ENCODE data around the gene APBA1.

APBA1 gene

GRCh38 chr9:69483886-69484422, 188.2 kb downstream of the APBA1 start:
- TF ChIP-seq POLR2A (IDR thresholded peaks at IDR 0.05; ENCODE audit: low read depth, low read length) (no peak), TAF1 (IDR thresholded peaks at IDR 0.05; ENCODE audit: borderline replicate concordance, low read depth, low read length) (no peak), POLR2AphosphoS5 (IDR thresholded peaks at IDR 0.05; ENCODE audit: low read depth, low read length) (no peak)
- no peak for FAIRE-seq
- no peak for DNase-seq (ENCODE audit: insufficient read length)

- FAIRE-seq (no peak), DNase-seq (ENCODE audit: insufficient read length) (no peak)
- TF ChIP-seq POLR2AphosphoS5 (IDR thresholded peaks at IDR 0.05; ENCODE audit: low read depth, low read length), result no peak
- no peak for TF ChIP-seq POLR2A (IDR thresholded peaks at IDR 0.05; ENCODE audit: low read depth, low read length)
- TF ChIP-seq TAF1 (IDR thresholded peaks at IDR 0.05; ENCODE audit: borderline replicate concordance, low read depth, low read length), result no peak
Measured at GRCh38 chr9:69476797-69477196, 195.4 kb downstream of the APBA1 start.

GRCh38 chr9:69476016-69476415, 196.2 kb downstream of the APBA1 start:
- DNase-seq (ENCODE audit: insufficient read length) (no peak), FAIRE-seq (no peak)
- TF ChIP-seq TAF1 (IDR thresholded peaks at IDR 0.05; ENCODE audit: borderline replicate concordance, low read depth, low read length) (no peak), POLR2AphosphoS5 (IDR thresholded peaks at IDR 0.05; ENCODE audit: low read depth, low read length) (no peak), POLR2A (IDR thresholded peaks at IDR 0.05; ENCODE audit: low read depth, low read length) (no peak)

- no peak for TF ChIP-seq POLR2A (IDR thresholded peaks at IDR 0.05; ENCODE audit: low read depth, low read length)
- TF ChIP-seq POLR2AphosphoS5 (IDR thresholded peaks at IDR 0.05; ENCODE audit: low read depth, low read length), result no peak
- TF ChIP-seq TAF1 (IDR thresholded peaks at IDR 0.05; ENCODE audit: borderline replicate concordance, low read depth, low read length), result no peak
- FAIRE-seq, result no peak
- no peak for DNase-seq (ENCODE audit: insufficient read length)
Measured at GRCh38 chr9:69474821-69475220, 197.3 kb downstream of the APBA1 start.

GRCh38 chr9:69472101-69472620, 200.0 kb downstream of the APBA1 start:
- DNase-seq (ENCODE audit: insufficient read length) (no peak), FAIRE-seq (no peak)
- TF ChIP-seq POLR2A (IDR thresholded peaks at IDR 0.05; ENCODE audit: low read depth, low read length) (no peak), TAF1 (IDR thresholded peaks at IDR 0.05; ENCODE audit: borderline replicate concordance, low read depth, low read length) (no peak)

- FAIRE-seq, result no peak
- no peak for TF ChIP-seq POLR2A (IDR thresholded peaks at IDR 0.05; ENCODE audit: low read depth, low read length)
- TF ChIP-seq POLR2AphosphoS5 (IDR thresholded peaks at IDR 0.05; ENCODE audit: low read depth, low read length), result no peak
- TF ChIP-seq TAF1 (IDR thresholded peaks at IDR 0.05; ENCODE audit: borderline replicate concordance, low read depth, low read length), result no peak
- no peak for DNase-seq (ENCODE audit: insufficient read length)
Measured at GRCh38 chr9:69471433-69471832, 200.7 kb downstream of the APBA1 start.

GRCh38 chr9:69470186-69470977, 201.8 kb downstream of the APBA1 start:
- TF ChIP-seq TAF1 (IDR thresholded peaks at IDR 0.05; ENCODE audit: borderline replicate concordance, low read depth, low read length), result no peak
- TF ChIP-seq POLR2A (IDR thresholded peaks at IDR 0.05; ENCODE audit: low read depth, low read length), result no peak
- TF ChIP-seq POLR2AphosphoS5 (IDR thresholded peaks at IDR 0.05; ENCODE audit: low read depth, low read length), result no peak
- DNase-seq (ENCODE audit: insufficient read length), result no peak
- no peak for FAIRE-seq

- DNase-seq (ENCODE audit: insufficient read length) (no peak), FAIRE-seq (no peak)
- TF ChIP-seq POLR2A (IDR thresholded peaks at IDR 0.05; ENCODE audit: low read depth, low read length), result no peak
- TF ChIP-seq TAF1 (IDR thresholded peaks at IDR 0.05; ENCODE audit: borderline replicate concordance, low read depth, low read length), result no peak
- no peak for TF ChIP-seq POLR2AphosphoS5 (IDR thresholded peaks at IDR 0.05; ENCODE audit: low read depth, low read length)
Measured at GRCh38 chr9:69469136-69469535, 203.0 kb downstream of the APBA1 start.

GRCh38 chr9:69468380-69468779, 203.8 kb downstream of the APBA1 start:
- TF ChIP-seq TAF1 (IDR thresholded peaks at IDR 0.05; ENCODE audit: borderline replicate concordance, low read depth, low read length) (no peak), POLR2A (IDR thresholded peaks at IDR 0.05; ENCODE audit: low read depth, low read length) (no peak), POLR2AphosphoS5 (IDR thresholded peaks at IDR 0.05; ENCODE audit: low read depth, low read length) (no peak)
- FAIRE-seq (no peak), DNase-seq (ENCODE audit: insufficient read length) (no peak)

- DNase-seq (ENCODE audit: insufficient read length) (no peak), FAIRE-seq (no peak)
- no peak for TF ChIP-seq POLR2A (IDR thresholded peaks at IDR 0.05; ENCODE audit: low read depth, low read length)
- no peak for TF ChIP-seq POLR2AphosphoS5 (IDR thresholded peaks at IDR 0.05; ENCODE audit: low read depth, low read length)
- TF ChIP-seq TAF1 (IDR thresholded peaks at IDR 0.05; ENCODE audit: borderline replicate concordance, low read depth, low read length), result no peak
Measured at GRCh38 chr9:69466151-69466550, 206.0 kb downstream of the APBA1 start.

GRCh38 chr9:69465473-69465872, 206.7 kb downstream of the APBA1 start:
- no peak for FAIRE-seq
- no peak for DNase-seq (ENCODE audit: insufficient read length)
- no peak for TF ChIP-seq POLR2AphosphoS5 (IDR thresholded peaks at IDR 0.05; ENCODE audit: low read depth, low read length)

- no peak for TF ChIP-seq TAF1 (IDR thresholded peaks at IDR 0.05; ENCODE audit: borderline replicate concordance, low read depth, low read length)
- TF ChIP-seq POLR2A (IDR thresholded peaks at IDR 0.05; ENCODE audit: low read depth, low read length), result no peak
- TF ChIP-seq POLR2AphosphoS5 (IDR thresholded peaks at IDR 0.05; ENCODE audit: low read depth, low read length), result no peak
- no peak for FAIRE-seq
- DNase-seq (ENCODE audit: insufficient read length), result no peak
Measured at GRCh38 chr9:69463497-69464068, 208.6 kb downstream of the APBA1 start.
